Fibroblast of upper back skin (primary cell): ENCODE data around the gene UNK.
"Not testable (repeated sequence)": the region's sequence is repeated elsewhere in the genome, so short reads cannot be mapped to it uniquely, and the experiment has no call there.

ENCODE experiments used
- DNase-seq: peaks from one replicate; pipeline ENCODE4 v3.0.0-alpha.2; 2013

The UNK gene

GRCh38 chr17:75853433-75853832, 68.8 kb downstream of the UNK start:
- DNase-seq: no peak

- peak; percentile 25 for DNase-seq
Observed at GRCh38 chr17:75854101-75854748, 69.6 kb downstream of the UNK start.

DNA sequence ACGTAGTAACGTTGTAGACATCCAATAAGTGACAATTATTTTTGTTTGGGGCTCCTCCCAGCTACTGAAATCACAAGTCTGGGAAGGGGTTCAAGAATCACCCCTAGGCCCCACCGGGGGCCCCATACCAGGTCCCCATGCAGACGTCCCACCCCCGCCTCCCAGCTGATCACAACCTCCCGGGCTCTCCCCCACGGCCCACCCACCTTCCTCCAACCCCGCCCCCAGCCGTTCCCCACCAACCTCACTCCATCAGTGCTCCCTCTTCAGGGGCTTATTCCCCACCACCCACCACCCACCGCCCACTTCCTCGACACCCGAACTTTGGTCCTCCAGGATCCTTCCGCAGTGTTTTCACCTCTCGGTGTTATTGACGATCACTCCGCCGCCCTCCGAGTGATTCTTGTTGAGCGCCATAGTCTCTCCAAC, 70.3 kb downstream of the UNK start:
- no peak for DNase-seq

DNA sequence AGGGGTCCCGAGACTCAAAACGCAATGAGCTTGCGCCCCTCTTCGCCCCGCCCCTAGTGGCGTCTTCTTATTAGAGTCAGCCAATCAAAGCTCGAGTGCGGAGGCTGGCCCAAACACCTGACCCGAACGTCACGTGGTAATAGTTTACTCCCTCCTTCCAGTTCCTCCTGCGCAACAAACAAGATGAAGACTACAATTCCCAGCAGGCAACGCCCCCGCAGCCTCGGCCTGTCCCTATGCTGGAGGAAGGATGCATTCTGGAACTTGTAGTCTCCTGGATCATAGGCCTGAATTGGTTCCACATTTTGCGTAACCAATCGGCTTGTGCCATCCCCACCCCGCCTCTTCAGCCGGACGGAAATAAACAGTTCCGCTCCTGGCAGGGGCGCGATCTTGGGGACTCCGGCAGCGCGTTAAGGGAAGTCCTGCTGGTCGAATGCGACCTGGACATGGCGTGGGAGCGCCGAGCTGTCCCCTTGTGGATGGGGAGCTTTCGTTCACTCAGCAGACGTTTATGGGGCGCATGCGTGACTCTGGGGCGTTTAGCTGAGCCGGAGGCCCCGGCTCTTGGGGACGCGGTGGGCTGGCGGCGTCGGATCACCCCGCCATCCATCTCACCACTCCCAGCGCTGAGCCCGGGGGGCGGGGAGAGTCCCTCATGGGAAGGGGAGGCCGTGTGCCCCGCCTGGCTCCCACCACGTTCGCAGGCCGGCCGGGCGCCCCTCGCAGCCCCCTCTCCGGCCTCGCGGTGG, 70.9 kb downstream of the UNK start, which contains the start of gene WBP2:
Gene WBP2 (minus strand): TSS at position 26 of the 752 bp plus-strand sequence. CDS start 38 bp downstream, outside the sequence.
- peak; percentile 100 for DNase-seq

DNA sequence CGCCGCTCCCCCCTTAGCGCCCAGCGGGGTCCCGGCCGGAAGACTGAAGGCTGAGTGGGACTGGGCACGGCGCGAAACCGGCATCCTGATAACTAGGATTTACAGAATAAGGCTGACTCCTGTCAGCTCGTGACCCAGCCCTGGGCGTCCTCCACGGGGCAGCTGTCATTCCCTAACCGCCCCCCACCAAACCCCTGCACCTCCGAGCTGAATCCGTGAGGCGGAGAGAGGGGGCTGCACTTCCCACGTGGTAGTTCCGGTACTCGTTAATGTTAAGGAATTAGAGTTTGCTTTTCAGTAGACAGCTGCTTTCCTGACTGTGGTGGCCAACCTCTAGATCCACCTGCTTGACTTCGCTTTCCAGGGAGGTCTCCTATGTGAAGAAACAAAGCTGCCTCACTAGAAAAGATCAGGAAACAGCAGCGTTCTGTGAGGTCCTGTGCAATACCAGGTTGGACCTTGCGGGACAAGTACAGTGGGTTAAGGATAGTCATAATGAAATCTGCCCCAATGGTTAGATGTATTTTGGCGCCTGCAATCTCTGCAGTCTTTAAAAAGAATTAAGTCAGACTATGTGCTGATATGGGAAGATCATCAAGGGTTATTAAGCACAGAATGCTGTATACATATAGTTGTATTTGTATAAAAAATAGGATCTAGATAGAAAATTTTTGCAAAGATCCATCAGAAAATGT, 71.6 kb downstream of the UNK start:
- no peak for DNase-seq

DNA sequence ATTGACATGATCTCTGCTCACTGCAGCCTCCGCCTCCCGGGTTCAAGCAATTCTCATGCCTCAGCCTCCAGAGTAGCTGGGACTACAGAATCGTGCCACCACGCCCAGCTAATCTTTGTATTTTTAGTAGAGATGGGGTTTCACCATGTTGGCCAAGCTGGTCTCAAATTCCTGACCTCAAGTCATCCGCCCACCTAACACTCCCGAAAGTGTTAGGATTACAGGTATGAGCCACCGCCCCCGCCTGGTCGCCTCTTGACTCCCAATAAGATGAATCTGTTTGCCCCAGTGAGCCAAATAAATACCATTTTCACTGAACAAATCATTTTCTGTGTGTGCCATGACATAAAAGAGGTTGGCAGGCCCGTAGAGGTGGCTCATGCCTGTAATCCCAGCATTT, 74.8 kb downstream of the UNK start:
- not testable (repeated sequence) for DNase-seq

GRCh38 chr17:75861927-75862317, 77.3 kb downstream of the UNK start:
- no peak for DNase-seq

- peak; percentile 60 for DNase-seq
Observed at GRCh38 chr17:75864448-75864871, 79.9 kb downstream of the UNK start.

DNA sequence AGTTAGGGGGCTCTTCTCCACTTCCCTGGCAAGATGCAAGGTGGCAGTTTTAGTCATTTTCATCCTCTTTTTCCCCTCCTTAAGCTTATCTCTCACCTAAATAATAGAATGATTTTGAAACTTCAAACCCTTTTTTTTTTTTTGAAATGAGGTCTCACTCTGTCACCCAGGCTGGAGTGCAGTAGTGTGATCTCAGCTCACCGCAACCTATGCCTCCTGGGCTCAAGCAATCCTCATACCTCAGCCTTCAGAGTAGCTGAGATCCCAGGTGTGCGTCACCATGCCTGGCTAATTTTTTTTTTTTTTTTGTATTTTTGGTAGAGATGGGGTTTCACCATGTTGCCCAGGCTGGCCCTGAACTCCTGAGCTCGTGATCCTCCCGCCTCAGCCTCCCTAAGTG, 80.3 kb downstream of the UNK start:
- not testable (repeated sequence) for DNase-seq

GRCh38 chr17:75865404-75866188, 81.0 kb downstream of the UNK start:
- DNase-seq: not testable (repeated sequence)

DNA sequence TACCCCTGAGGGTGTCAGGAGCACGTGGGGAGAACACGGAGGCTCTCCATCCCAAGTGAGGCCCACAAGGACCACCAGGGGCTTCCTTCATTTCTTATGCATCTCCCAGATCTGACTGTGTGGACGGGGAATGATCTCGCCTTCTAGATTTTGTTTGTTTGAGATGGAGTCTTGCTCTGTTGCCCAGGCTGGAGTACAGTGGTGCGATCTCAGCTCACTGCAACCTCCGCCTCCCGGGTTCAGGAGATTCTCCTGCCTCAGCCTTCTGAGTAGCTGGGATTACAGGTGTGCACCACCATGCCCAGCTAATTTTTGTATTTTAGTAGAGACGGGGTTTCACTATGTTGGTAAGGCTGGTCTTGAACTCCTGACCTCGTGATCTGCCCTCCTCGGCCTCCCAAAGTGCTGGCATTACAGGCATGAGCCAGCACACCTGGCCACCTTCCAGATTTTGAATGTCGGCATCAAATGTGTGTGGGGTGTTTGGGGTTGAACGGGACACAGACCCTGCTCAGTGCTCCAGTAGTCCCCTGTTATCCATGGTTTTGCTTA, 84.2 kb downstream of the UNK start:
- not testable (repeated sequence) for DNase-seq

GRCh38 chr17:75869282-75870141, 84.9 kb downstream of the UNK start:
- peak; percentile 19 for DNase-seq

- DNase-seq: not testable (repeated sequence)
Observed at GRCh38 chr17:75870228-75870627, 85.6 kb downstream of the UNK start.

DNA sequence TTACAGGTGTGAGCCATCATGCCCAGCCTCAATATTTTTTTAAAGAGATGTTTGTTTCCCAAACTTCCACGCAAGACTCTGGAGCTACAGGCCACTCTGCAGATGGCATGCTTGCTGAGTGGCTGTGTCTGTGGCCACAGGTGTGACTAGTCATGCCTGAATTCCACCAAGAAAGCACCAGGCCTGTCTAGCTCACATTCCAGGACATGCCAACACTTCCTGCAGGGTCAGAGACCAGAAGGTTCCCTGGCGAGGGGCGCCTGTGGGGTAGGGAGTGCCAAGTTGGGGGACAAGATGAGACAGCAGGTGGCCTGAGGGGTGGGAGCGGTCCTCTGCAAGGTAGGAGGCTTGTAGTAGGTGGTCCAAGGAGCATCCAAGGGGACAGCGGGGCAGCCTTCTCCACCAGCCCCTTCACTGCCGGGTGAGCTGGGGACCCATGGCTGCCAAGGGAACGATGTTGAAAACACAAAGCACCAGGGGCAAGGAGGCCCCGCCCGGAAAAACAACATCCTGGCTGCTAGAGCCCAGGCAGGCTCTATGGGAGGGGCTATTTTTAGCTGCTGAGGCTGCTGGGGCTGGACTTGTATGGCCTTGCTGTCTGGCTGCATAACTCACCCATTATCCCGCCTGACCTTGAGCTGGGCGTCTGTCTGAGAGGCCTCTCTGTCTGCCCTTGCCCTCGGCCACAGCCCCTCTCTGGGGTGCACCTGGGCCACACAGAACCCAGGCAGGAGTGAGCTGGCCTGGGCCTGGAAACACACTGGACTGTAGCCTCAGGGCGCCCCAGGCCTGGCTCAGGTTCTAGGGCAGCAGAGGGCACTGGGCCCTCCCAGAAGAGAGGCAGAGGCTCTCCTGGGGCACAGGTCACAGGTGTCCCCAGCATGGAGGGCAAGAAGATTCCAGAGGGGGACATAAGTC, 88.1 kb downstream of the UNK start:
- DNase-seq: peak; percentile 45

DNA sequence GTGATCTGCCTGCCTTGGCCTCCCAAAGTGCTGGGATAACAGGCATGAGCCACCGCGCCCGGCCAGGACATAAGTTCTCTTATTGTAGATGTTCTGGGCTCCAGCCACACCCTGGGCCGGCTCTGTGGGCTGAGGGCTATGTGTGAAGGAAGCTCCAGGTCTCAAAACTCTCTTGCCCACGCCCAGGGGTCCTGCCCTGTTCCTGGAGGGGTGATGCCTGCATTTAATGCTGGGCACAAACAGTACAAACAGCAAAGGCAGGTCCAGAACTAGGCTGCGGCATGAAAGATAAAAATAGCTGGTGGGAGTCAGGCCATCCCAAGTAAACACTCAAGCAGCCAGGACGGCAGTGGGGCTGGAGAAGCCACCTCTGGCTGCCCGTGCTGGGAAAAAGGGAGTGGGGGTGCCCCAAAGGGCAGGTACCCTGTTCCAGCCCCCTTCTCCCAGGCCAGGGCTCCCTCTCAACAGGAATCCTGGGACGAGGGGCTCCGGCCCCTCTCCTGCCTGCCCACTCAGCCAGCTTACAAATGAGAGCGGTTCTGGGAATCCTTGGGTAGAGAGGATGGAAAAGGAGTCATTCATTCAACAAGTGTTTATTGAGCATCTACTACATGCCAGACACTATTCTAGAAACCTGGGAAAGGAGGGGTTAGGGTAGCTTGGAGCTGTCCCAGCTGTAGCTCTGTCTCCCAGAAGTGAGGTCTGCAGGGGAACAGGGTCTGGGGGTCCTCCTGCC, 89.1 kb downstream of the UNK start:
- DNase-seq: no peak

- DNase-seq: no peak
Observed at GRCh38 chr17:75874323-75875181, 89.9 kb downstream of the UNK start.
